CD4-positive, alpha-beta T cell (primary cell): ENCODE data around the gene ZG16B. TPM values are rescaled to one million over a fixed set of nuclear protein-coding genes. Genes with fewer than 3 reads are reported as not detected.

Source experiments
- ATAC-seq: fragments of 200-7000 bp; cut with Tn5 transposase; one replicate; pipeline ENCODE4 v1.10.0; 2022; ENCODE audit warnings: mild to moderate bottlenecking; ENCODE audit not compliant: poor library complexity
- CTCF ChIA-PET: fragments of 350-600 bp; sonication (Branson Sonifier 250); formaldehyde crosslinking; loops from one replicate; lab custom pipeline; 2021; ENCODE audit warnings: antibody characterized with exemption, inconsistent platforms; lab: Charles Lee
- POLR2A ChIA-PET: fragments of 350-600 bp; sonication (Branson Sonifier 250); formaldehyde crosslinking; loops from one replicate; lab custom pipeline; 2021; ENCODE audit warnings: antibody characterized with exemption, inconsistent platforms; lab: Charles Lee
- DNase-seq, 14 experiments: peaks; one replicate each; pipeline ENCODE4 v3.0.0-alpha.2; 2013 to 2020; ENCODE audit warnings: mixed read lengths in 2 of 14
- H3K27ac ChIP-seq, 2 donors: one replicate each; pipeline versions ENCODE4 v1.5.1 to v1.7.0; 2013; ENCODE audit warnings: low read length in 2 of 2, low read depth in 1 of 2, mild to moderate bottlenecking in 1 of 2
- H3K27me3 ChIP-seq, 2 experiments: 1 replicate in 1 of 2; 2 replicates in 1 of 2; pipeline versions ENCODE4 v1.6.1 to v1.7.0; 2013; ENCODE audit warnings: low read length in 2 of 2, control low read depth in 1 of 2, mild to moderate bottlenecking in 1 of 2, moderate library complexity in 1 of 2; ENCODE audit not compliant: insufficient read depth in 2 of 2, control insufficient read depth in 1 of 2
- H3K36me3 ChIP-seq: one replicate; pipeline ENCODE4 v1.6.1; 2013; ENCODE audit warnings: low read length, control low read depth; ENCODE audit not compliant: insufficient read depth
- H3K4me1 ChIP-seq: one replicate; pipeline ENCODE4 v1.6.1; 2013; ENCODE audit warnings: low read length, control low read depth; ENCODE audit not compliant: insufficient read depth
- H3K4me3 ChIP-seq: one replicate; pipeline ENCODE4 v1.5.1; 2013; ENCODE audit warnings: mild to moderate bottlenecking, low read length, moderate library complexity
- H3K9me3 ChIP-seq, 2 experiments: 1 replicate in 1 of 2; 2 replicates in 1 of 2; pipeline versions ENCODE4 v1.6.1 to v1.7.0; 2013; ENCODE audit warnings: low read length in 2 of 2, mild to moderate bottlenecking in 2 of 2, control low read depth in 1 of 2, moderate library complexity in 1 of 2; ENCODE audit not compliant: control insufficient read depth in 1 of 2, insufficient read depth in 1 of 2
- H3K27ac Mint-ChIP-seq: one replicate; pipeline ENCODE4 v1.8.0; 2020; ENCODE audit warnings: mixed read lengths
- H3K27me3 Mint-ChIP-seq: one replicate; pipeline ENCODE4 v1.8.0; 2021; ENCODE audit warnings: mixed read lengths
- H3K36me3 Mint-ChIP-seq: one replicate; pipeline ENCODE4 v1.8.0; 2021; ENCODE audit warnings: low read depth, mixed read lengths
- H3K4me1 Mint-ChIP-seq: one replicate; pipeline ENCODE4 v1.8.0; 2021; ENCODE audit warnings: low read depth, mixed read lengths
- H3K4me3 Mint-ChIP-seq: one replicate; pipeline ENCODE4 v1.8.0; 2020; ENCODE audit warnings: mild to moderate bottlenecking, mixed read lengths
- H3K9me3 Mint-ChIP-seq: one replicate; pipeline ENCODE4 v1.8.0; 2020; ENCODE audit warnings: mixed read lengths
- CTCF ChIP-seq: fragments of 200-600 bp; IDR thresholded peaks from one replicate; pipeline ENCODE4 v1.8.0; 2022; ENCODE audit warnings: antibody characterized with exemption, mild to moderate bottlenecking
- intact Hi-C, 2 experiments: fragments of 100-400 bp; cut with DNase I in 1 of 2; cut with micrococcal nuclease in 1 of 2; formaldehyde crosslinking; loops; one replicate each; pipeline versions ENCODE4 v1.15.1 to v1.9.0; 2023 to 2025; cut with DNase I, micrococcal nuclease
- total RNA-seq, 174 experiments: library from RNA in 2 of 174; stranded (reverse) in 2 of 174; gene quantifications; one replicate each; pipeline ENCODE4 v1.2.3 and lab custom pipeline; 2021 to 2026

The ZG16B gene
- total RNA-seq, 2 experiments from 2014 or later, result not detected

GRCh38 chr16:2860826-2861567 lies 30.9 kb downstream of the ZG16B start:
- peaks cover 6 to 7% of the 10 kb centered on the region in 2 experiments for H3K27me3 ChIP-seq
- H3K9me3 ChIP-seq, result peaks cover 0 to 23% of the 10 kb centered on the region in 2 experiments
- H3K36me3 ChIP-seq, result no peaks in the 10 kb centered on the region
- H3K27me3 Mint-ChIP-seq, result peaks cover 19% of the 10 kb centered on the region
- POLR2A ChIA-PET, result no interaction called here
- TF ChIP-seq CTCF, result no peak
- ATAC-seq (no peak), DNase-seq (peak in 1 of 14 experiments; percentile 31)
- no peak overlapping the region for H3K4me3 ChIP-seq
- peaks cover 25% of the 10 kb centered on the region for H3K4me1 ChIP-seq
- H3K4me3 Mint-ChIP-seq, result no peak overlapping the region
- no peaks in the 10 kb centered on the region for H3K9me3 Mint-ChIP-seq
- CTCF ChIA-PET, result no interaction called here
- peaks cover 5% of the 10 kb centered on the region for H3K4me1 Mint-ChIP-seq
- no peak overlapping the region for H3K27ac ChIP-seq
- intact Hi-C loops, result no loop called here
- no peak overlapping the region for H3K27ac Mint-ChIP-seq
- H3K36me3 Mint-ChIP-seq, result no peaks in the 10 kb centered on the region

GRCh38 chr16:2865651-2866050 lies 35.5 kb downstream of the ZG16B start:
- ChIA-PET CTCF (interaction anchor here (1.7 kb wide), 1 partner anchor 27 kb away, joined by 7 read pairs; no protein-coding TSS in a partner anchor), POLR2A (no interaction called here)
- Mint-ChIP-seq H3K27me3 (peaks cover 7% of the 10 kb centered on the region), H3K9me3 (no peaks in the 10 kb centered on the region), H3K36me3 (no peaks in the 10 kb centered on the region), H3K4me1 (peaks cover 20% of the 10 kb centered on the region), H3K4me3 (no peak overlapping the region), H3K27ac (no peak overlapping the region)
- Histone ChIP-seq H3K4me1 (peaks cover 18% of the 10 kb centered on the region), H3K27me3 (no peaks in the 10 kb centered on the region), H3K4me3 (no peak overlapping the region), H3K9me3 (peaks cover 0 to 6% of the 10 kb centered on the region in 2 experiments), H3K36me3 (no peaks in the 10 kb centered on the region), H3K27ac (no peak overlapping the region)
- intact Hi-C loops, result loop anchor here in 1 of 2 experiments (5.0 kb wide), 2 partner anchors 88 to 143 kb away; partner anchors contain the start of genes ELOB and PRSS27
- ATAC-seq (no peak), DNase-seq (no peak)
- no peak for TF ChIP-seq CTCF

- ATAC-seq, result no peak
- Mint-ChIP-seq H3K4me3 (peak overlapping the region; percentile 21), H3K4me1 (peaks cover 20% of the 10 kb centered on the region), H3K27ac (no peak overlapping the region), H3K27me3 (peaks cover 2% of the 10 kb centered on the region), H3K36me3 (no peaks in the 10 kb centered on the region), H3K9me3 (no peaks in the 10 kb centered on the region)
- Histone ChIP-seq H3K4me1 (peaks cover 18% of the 10 kb centered on the region), H3K27ac (no peak overlapping the region), H3K27me3 (no peaks in the 10 kb centered on the region), H3K36me3 (no peaks in the 10 kb centered on the region), H3K4me3 (no peak overlapping the region), H3K9me3 (no peaks in the 10 kb centered on the region)
- ChIA-PET CTCF (interaction anchor here (1.7 kb wide), 1 partner anchor 27 kb away, joined by 7 read pairs; no protein-coding TSS in a partner anchor), POLR2A (interaction anchor here (1.2 kb wide), 1 partner anchor 46 kb away, joined by 3 read pairs; no protein-coding TSS in a partner anchor)
- TF ChIP-seq CTCF, result no peak
- peak in 1 of 14 experiments; percentile 4 for DNase-seq
- intact Hi-C loops, result loop anchor here in 1 of 2 experiments (5.0 kb wide), 2 partner anchors 89 to 144 kb away; partner anchors contain the start of genes ELOB and PRSS27
Measured at GRCh38 chr16:2866431-2866830, 36.3 kb downstream of the ZG16B start.
